ENCODE data around the gene SREBF2. TPM values are rescaled to one million over a fixed set of nuclear protein-coding genes. Genes with fewer than 3 reads are reported as not detected.
A peak's percentile ranks its signal among the peaks of the same experiment; 100 is the strongest.
"Not testable (repeated sequence)": the region's sequence is repeated elsewhere in the genome, so short reads cannot be mapped to it uniquely, and the experiment has no call there.

Gene SREBF2
- total RNA-seq, 1 donor from 2014 or later = 89.7 TPM

- DNase-seq = no peak
- intact Hi-C loops (cut with micrococcal nuclease) = no loop called here
- ATAC-seq = no peak
Observed at GRCh38 chr22:41818596-41818995, 14.3 kb upstream of the SREBF2 start.

DNA sequence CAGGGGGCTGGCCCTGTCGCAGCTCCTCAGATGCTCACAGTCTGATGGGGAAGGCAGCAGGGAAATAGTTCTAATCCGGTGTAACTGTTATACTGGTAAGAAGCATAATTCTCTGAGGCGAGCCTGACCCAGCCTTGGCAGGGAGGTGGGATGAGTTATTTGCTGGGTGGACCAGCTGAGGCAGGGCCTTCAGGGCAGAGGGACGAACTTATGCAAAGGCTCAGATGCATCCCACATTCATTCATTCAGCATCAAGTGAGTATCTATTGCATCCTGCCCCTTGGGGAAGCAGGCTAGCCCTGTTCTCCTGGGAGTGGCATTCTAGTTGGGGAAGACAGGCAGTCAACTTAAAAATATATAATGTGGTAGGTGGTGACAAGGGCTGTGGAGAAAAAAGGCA is 13.6 kb upstream of the SREBF2 start:
- DNase-seq (no peak), ATAC-seq (no peak)
- intact Hi-C loops (cut with micrococcal nuclease) = no loop called here

GRCh38 chr22:41820447-41820846 is 12.5 kb upstream of the SREBF2 start:
- no peak for ATAC-seq
- no peak for DNase-seq
- intact Hi-C loops (cut with micrococcal nuclease) = loop anchor here (5.0 kb wide), 1 partner anchor 127 kb away; the partner anchor contains the start of gene CENPM

DNA sequence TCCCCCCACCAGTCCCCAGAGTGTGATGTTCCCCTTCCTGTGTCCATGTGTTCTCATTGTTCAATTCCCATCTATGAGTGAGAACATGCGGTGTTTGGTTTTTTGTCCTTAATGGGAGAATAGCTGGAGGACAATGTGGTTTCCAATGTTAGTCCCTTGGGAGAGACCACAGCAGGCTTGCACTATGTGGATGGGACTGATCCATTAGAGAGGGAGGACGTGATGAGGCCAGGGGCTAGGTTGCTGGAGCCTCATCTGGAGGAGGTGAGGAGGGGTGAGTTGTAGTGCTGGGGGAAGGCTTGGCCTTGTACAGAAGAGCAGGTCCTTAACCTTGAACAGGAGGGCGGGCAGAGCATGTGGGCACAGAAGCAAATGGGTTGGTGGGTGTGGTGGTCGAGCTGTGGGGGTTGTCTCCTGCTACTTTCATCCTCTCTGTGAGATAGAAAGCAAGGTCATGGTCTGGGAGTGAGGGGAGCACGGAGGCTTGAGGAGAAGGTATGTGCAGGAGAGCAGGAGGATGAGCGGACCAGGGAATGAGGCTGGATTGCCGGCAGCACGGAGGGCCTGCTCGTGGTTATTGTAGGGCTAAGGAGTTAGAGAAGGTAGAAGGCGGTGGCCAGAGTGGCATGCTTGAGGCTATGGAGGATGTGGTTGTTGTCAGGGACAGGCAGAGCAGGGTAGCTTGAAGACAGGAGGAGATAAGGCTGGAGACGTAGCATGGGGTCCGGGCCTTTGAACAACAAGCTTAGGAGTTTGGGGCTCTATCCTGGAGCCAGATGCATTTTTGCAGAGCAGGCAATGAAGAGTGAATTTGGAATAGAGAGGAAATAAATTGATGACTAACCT is 11.2 kb upstream of the SREBF2 start:
- no peak for ATAC-seq
- DNase-seq = no peak
- intact Hi-C loops (cut with micrococcal nuclease) = loop anchor here (5.0 kb wide), 1 partner anchor 126 kb away; the partner anchor contains the start of gene CENPM

DNA sequence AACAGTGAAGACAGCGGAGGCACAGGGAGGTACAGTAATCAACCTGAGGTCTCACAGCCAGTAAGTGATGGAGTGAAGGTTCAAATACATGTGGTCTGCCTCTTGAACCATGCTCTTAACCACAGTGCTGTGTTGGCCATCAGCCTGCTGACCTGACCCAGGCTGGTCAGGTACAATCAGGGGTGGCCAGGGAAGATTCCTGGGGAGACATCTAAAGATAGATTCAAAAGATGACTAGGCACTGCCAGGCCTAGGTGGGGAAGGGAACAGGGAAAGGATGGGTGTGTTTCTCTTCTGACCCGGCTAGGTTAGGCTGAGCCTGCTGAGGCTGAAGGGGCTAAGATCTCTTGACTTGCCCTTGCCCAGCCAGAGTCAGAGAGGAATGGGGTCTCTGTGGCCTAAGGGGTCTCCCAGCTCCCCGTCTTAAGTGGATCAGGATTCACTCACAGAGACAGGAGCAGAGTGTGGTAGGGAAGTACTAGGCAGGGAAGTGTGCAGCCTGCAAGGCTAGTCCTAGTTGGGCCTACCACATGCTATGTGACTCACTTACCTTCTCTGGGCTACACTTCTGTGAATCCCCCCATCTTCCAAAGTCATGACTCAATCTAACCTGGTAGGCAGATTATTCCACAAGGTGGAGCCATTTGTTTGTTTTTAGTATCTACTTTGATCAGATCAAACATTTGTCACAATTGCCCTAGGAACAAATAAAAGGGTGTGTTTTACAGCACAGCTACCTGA is 10.4 kb upstream of the SREBF2 start:
- ATAC-seq = no peak
- DNase-seq = no peak
- intact Hi-C loops (cut with micrococcal nuclease) = loop anchor here (5.0 kb wide), 1 partner anchor 125 kb away; the partner anchor contains the start of gene CENPM

DNA sequence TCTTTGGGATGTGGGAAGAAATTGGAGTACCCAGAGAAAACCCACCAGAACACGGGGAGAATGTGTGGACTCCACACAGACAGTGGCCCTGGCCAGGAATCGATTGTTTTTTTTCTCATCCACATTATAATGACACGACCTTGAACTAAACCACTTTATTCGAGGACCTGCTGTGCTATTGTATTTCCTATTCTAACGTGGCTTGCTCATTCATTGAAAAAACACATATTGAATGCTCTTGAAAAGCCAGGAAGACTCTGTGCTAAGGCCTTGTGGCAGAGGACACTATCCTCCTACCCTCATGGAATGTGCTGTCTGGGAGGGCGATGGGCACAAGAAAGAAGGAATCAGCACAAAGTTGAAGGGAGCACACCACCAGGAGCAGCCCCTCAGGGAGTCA is 9.1 kb upstream of the SREBF2 start:
- DNase-seq (no peak), ATAC-seq (no peak)
- intact Hi-C loops (cut with micrococcal nuclease) = loop anchor here (5.0 kb wide), 1 partner anchor 124 kb away; the partner anchor contains the start of gene CENPM

DNA sequence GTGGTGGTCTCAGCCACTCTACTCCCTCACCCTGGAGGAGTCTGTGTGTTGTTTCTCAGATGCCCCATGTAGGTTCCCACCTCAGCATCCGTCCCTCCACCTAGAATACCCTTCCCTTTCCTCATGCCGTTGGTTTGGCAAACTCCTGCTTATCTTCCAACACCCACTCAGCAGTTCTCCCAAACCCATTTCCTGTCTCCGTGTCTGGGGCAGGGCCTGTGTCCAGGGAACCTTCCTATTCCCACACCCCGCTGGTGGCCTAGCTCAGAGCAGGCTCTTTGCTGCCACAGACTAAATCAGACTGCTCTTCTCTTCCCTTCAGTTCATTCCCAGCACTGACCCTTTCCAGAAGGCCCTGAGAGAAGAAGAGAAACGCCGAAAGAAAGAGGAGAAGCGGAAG is 7.5 kb upstream of the SREBF2 start:
- DNase-seq (no peak), ATAC-seq (peak; percentile 12)
- intact Hi-C loops (cut with micrococcal nuclease) = no loop called here

DNA sequence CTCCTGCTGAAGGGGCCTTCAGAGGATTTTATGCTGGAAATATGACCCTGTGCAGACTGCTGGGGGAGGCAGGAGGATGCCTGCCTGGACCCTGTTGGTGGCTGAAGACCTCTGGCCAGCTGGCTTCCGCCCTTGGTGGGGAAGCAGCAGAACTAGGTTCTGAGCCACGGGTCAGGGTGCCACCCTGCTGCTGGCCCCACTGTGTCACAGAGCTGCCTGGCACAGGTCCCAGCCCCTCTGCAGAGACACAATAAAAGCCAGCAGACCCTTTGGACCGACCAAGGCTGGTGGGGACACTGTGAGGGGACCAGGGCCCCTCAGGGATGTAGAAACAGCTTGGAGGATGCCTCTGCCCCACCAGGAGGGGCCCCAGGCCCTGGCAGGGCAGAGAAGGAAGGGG is 6.9 kb upstream of the SREBF2 start:
- intact Hi-C loops (cut with micrococcal nuclease) = no loop called here
- ATAC-seq = peak; percentile 14
- peak; percentile 44 for DNase-seq

DNA sequence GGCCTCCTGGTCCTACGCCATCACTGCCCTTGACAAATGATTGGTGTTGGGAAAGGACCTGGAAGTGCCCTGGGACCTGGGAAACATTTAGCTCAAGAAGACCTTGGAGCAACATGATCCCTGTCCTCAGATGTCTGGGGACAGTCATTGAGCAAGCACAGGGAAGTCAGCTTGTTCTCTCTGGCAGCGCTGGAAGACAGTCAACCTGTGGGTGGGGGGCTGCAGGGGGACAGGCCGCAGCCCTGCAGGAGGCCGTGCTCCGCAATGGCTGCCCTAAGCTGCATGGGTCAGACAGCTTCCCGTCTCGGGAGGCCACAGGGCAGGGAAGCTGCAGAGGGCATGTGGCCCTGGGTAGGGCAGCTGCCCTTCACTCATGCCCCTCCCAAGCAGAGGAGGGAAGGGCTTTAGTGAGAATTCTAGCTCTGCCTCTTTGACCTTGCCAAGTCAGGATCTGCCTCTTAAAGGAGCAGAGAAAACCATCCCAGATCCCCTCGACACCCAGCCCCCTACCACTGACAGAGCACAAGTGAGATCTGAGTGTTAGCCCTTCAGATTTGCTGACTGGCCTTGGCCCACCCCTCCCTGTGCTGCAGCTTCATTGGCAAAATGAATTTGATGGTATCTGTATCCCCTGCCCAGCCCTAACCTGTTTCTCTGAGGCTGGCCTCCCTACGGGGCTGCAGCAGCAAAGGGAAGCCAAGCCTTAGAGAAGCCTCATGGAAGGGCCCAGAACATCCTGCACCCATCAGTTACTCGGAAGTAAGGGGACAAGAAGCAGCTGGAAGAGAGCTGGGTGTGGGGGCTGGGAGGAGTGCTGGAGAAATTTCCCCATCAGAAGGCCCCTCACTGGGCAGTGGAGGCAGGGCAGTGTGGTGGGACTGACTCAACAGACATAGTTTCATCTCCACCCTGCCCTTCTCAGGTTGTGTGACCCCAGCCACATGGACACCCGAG is 6.2 kb upstream of the SREBF2 start:
- peak; percentile 65 for ATAC-seq
- intact Hi-C loops (cut with micrococcal nuclease) = no loop called here
- DNase-seq = peak; percentile 35

- intact Hi-C loops (cut with micrococcal nuclease) = no loop called here
- DNase-seq (no peak), ATAC-seq (no peak)
Observed at GRCh38 chr22:41827671-41828070, 5.2 kb upstream of the SREBF2 start.

- intact Hi-C loops (cut with micrococcal nuclease) = no loop called here
- no peak for DNase-seq
- no peak for ATAC-seq
Observed at GRCh38 chr22:41828516-41828915, 4.4 kb upstream of the SREBF2 start.

- ATAC-seq (no peak), DNase-seq (no peak)
- intact Hi-C loops (cut with micrococcal nuclease) = no loop called here
Observed at GRCh38 chr22:41830174-41830573, 2.7 kb upstream of the SREBF2 start.

DNA sequence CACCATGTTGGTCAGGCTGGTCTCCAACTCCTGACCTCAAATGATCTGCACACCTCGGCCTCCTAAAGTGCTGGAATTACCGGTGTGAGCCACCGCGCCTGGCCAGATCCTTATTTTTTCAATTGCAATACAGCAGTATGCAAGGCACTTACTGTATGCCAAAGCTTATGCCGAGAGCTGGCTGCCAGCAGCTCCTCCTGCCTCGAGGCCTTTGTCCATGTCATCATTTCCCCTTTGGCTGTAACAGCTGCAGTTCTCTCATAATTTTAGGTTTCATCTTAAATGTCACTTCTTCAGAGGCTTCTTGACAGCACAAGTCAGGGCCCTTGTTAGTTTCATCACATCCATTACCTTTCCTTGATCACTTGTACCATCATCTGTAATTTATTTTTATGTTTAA is 1.5 kb upstream of the SREBF2 start:
- intact Hi-C loops (cut with micrococcal nuclease) = no loop called here
- no peak for ATAC-seq

GRCh38 chr22:41831828-41832552 is 915 bp upstream of the SREBF2 start:
- DNase-seq (no peak), ATAC-seq (no peak)
- intact Hi-C loops (cut with micrococcal nuclease) = no loop called here

More for the DNA sequence above, 1.5 kb upstream of the SREBF2 start:
- peak; percentile 38 for DNase-seq

GRCh38 chr22:41833369-41834004 is 582 bp downstream of the SREBF2 start:
- DNase-seq (peak; percentile 69), ATAC-seq (peak; percentile 36)
- intact Hi-C loops (cut with micrococcal nuclease) = no loop called here

- DNase-seq (no peak), ATAC-seq (no peak)
- intact Hi-C loops (cut with micrococcal nuclease) = no loop called here
Observed at GRCh38 chr22:41834005-41834944, 1.4 kb downstream of the SREBF2 start.

GRCh38 chr22:41835462-41835861 is 2.6 kb downstream of the SREBF2 start:
- ATAC-seq; DNase-seq; intact Hi-C loops (cut with micrococcal nuclease): not testable (repeated sequence)
